Panc1 (cell line): ENCODE data around the gene ABHD17A. TPM values are rescaled to one million over a fixed set of nuclear protein-coding genes. Genes with fewer than 3 reads are reported as not detected.

Experiments
- ATAC-seq: fragments of 200-7000 bp; cut with Tn5 transposase; 2 replicates; pipeline ENCODE4 v1.9.1; 2020; ENCODE audit warnings: mild to moderate bottlenecking, moderate library complexity
- BruUV-seq: library from RNA; stranded (reverse); fragments of 400-500 nt; replicated peaks from 2 replicates; lab custom pipeline; 2021; lab: Mats Ljungman, UMichigan
- CTCF ChIA-PET: fragments of 300-600 bp; sonication (Branson Sonifier 250); formaldehyde crosslinking; loops from one replicate; lab custom pipeline; 2022; ENCODE audit warnings: antibody characterized with exemption; lab: Charles Lee
- POLR2A ChIA-PET: fragments of 300-600 bp; sonication (Branson Sonifier 250); formaldehyde crosslinking; loops from one replicate; lab custom pipeline; 2022; ENCODE audit warnings: antibody characterized with exemption; lab: Charles Lee
- DNase-seq: peaks from one replicate; pipeline ENCODE4 v3.0.0-alpha.2; 2010; ENCODE audit warnings: low read depth, low spot score
- H3K27ac ChIP-seq: 2 replicates; pipeline ENCODE4 v1.5.1; 2011; ENCODE audit warnings: mild to moderate bottlenecking, low read length, inconsistent platforms
- H3K27me3 ChIP-seq: fragments of 200-500 bp; sonication (Bioruptor generic); 2 replicates; pipeline ENCODE4 v1.6.0; 2014; ENCODE audit warnings: low read length, inconsistent platforms; ENCODE audit not compliant: control insufficient read depth, insufficient read depth
- H3K36me3 ChIP-seq: fragments of 200-500 bp; sonication (Bioruptor generic); 2 replicates; pipeline ENCODE4 v1.5.1; 2014; ENCODE audit warnings: inconsistent platforms, mild to moderate bottlenecking, low read length, moderate library complexity; ENCODE audit not compliant: control insufficient read depth, insufficient read depth
- H3K4me1 ChIP-seq: 2 replicates; pipeline ENCODE4 v1.5.1; 2011; ENCODE audit warnings: inconsistent platforms, mild to moderate bottlenecking, low read length, moderate library complexity; ENCODE audit not compliant: control insufficient read depth, insufficient read depth
- H3K4me3 ChIP-seq, 2 experiments: 2 replicates each; pipeline ENCODE4 v1.5.1; 2011 to 2012; ENCODE audit warnings: low read depth in 2 of 2, low read length in 2 of 2, mild to moderate bottlenecking in 2 of 2, inconsistent platforms in 1 of 2, moderate library complexity in 1 of 2
- H3K9me3 ChIP-seq: fragments of 200-500 bp; sonication (Bioruptor generic); 2 replicates; pipeline ENCODE4 v1.5.1; 2014; ENCODE audit warnings: low read depth, mild to moderate bottlenecking, inconsistent platforms, low read length, moderate library complexity; ENCODE audit not compliant: control insufficient read depth, insufficient read depth
- CTCF ChIP-seq: fragments of 450-650 bp; IDR thresholded peaks from 2 replicates; pipeline ENCODE4 v1.5.1; 2017; ENCODE audit warnings: mild to moderate bottlenecking
- POLR2AphosphoS5 ChIP-seq: IDR thresholded peaks from 2 replicates; pipeline ENCODE4 v1.6.1; 2012; ENCODE audit warnings: mild to moderate bottlenecking, low read depth, low read length, moderate library complexity
- REST ChIP-seq, 2 experiments: IDR thresholded peaks; 2 replicates each; pipeline ENCODE4 v1.6.1; 2011 to 2012; ENCODE audit warnings: low read depth in 2 of 2, control low read depth in 1 of 2, low read length in 1 of 2, mild to moderate bottlenecking in 1 of 2, moderate library complexity in 1 of 2; ENCODE audit not compliant: insufficient read depth in 1 of 2
- SIN3A ChIP-seq: IDR thresholded peaks from 2 replicates; pipeline ENCODE4 v1.6.1; 2012; ENCODE audit warnings: low read depth, mild to moderate bottlenecking, low read length, moderate library complexity, borderline replicate concordance; ENCODE audit not compliant: insufficient read depth
- TCF7L2 ChIP-seq: IDR thresholded peaks from 2 replicates; pipeline ENCODE4 v1.6.1; 2011; ENCODE audit warnings: mild to moderate bottlenecking, low read depth, low read length, inconsistent platforms
- in situ Hi-C: cut with HindIII; loops from 2 replicates; pipeline ENCODE4 v1.10.0; 2016; ENCODE audit warnings: low sequenced_read_pairs, low pct_unique_long_range_greater_than_20kb
- intact Hi-C: fragments of 100-400 bp; cut with micrococcal nuclease; formaldehyde crosslinking; loops from one replicate; pipeline ENCODE4 v1.10.0; 2022; ENCODE audit not compliant: unreplicated experiment
- total RNA-seq: library from RNA; stranded (reverse); gene quantifications from one replicate; pipeline ENCODE4 v1.2.1, GENCODE V29; 2021; ENCODE audit not compliant: unreplicated experiment

Gene ABHD17A
- total RNA-seq, 1 experiment from 2014 or later = 57.1 TPM

DNA sequence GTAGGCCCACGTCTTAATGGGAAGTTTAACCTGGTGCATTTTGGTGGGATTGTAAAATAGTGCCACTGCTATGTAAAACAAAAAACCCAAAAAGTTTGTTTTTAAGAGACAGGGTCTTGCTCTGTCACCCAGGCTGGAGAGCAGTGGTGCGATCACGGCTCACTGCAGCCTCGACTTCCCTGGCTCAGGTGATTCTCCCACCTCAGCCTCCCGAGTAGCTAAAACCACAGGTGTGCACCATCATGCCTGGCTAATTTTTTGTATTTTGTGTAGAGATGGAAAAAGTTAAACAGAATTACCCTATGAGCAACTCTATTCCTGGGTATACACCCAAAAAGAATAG is 36.2 kb downstream of the ABHD17A start:
- no peak for TF ChIP-seq REST (IDR thresholded peaks at IDR 0.05; ENCODE audit: insufficient read depth in 1 of 2, low read depth in 2 of 2, low read length in 1 of 2)
- no peak for TF ChIP-seq TCF7L2
- TF ChIP-seq POLR2AphosphoS5 = no peak
- no peak for TF ChIP-seq CTCF
- Histone ChIP-seq H3K27ac (peak overlapping the region; percentile 49; the same call in 1 of the 2 replicates), H3K9me3 (no peaks in the 10 kb centered on the region), H3K27me3 (no peaks in the 10 kb centered on the region), H3K4me1 (peaks cover 41% of the 10 kb centered on the region), H3K4me3 (peak overlapping the region; percentile 80 to 84; a peak in 2 of 4 replicates), H3K36me3 (peaks cover 6% of the 10 kb centered on the region; the same call in 1 of the 2 replicates)
- in situ Hi-C loops (no loop called here), intact Hi-C loops (no loop called here)
- ChIA-PET CTCF (no interaction called here), POLR2A (no interaction called here)
- BruUV-seq = no TSS peak
- DNase-seq = no peak
- ATAC-seq = no peak

- H3K4me3 ChIP-seq = peak within 1 kb of the TSS; percentile 80 to 84
- no TSS peak for BruUV-seq
- no peaks in the 10 kb centered on the region for H3K9me3 ChIP-seq
- peak within 1 kb of the TSS; percentile 90 for H3K27ac ChIP-seq
- in situ Hi-C loops (no loop called here), intact Hi-C loops (no loop called here)
- peak; percentile 69 for TF ChIP-seq POLR2AphosphoS5
- peak; percentile 90 for TF ChIP-seq CTCF
- no peak; the same call in 1 of the 2 replicates for TF ChIP-seq SIN3A
- TF ChIP-seq REST (IDR thresholded peaks at IDR 0.05; ENCODE audit: insufficient read depth in 1 of 2, low read depth in 2 of 2, low read length in 1 of 2) = no peak
- DNase-seq = no peak
- peak; percentile 77 for ATAC-seq
- peaks cover 6% of the 10 kb centered on the region; the same call in 1 of the 2 replicates for H3K36me3 ChIP-seq
- CTCF ChIA-PET = no interaction called here
- no peaks in the 10 kb centered on the region for H3K27me3 ChIP-seq
- H3K4me1 ChIP-seq = peaks cover 40% of the 10 kb centered on the region
- POLR2A ChIA-PET = no interaction called here
These were observed 36.7 kb downstream of the ABHD17A start, which contains the start of gene REXO1 for GRCh38 chr19:1848399-1849131. Gene REXO1, minus strand, starts transcription at chr19:1848483. Its CDS starts 125 bp downstream, at chr19:1848358.
